DND-41 (cell line): ENCODE measurements around the gene TBX19.

Experiments used
- CTCF ChIP-seq: IDR thresholded peaks from 2 replicates; pipeline ENCODE4 v1.5.1; 2012; ENCODE audit warnings: borderline replicate concordance, low read length, moderate library complexity, mild to moderate bottlenecking; ENCODE audit not compliant: poor library complexity, severe bottlenecking; ENCODE audit errors: extremely low read depth
- EZH2 ChIP-seq: IDR thresholded peaks from 3 replicates; pipeline ENCODE4 v1.6.1; 2012; ENCODE audit warnings: borderline replicate concordance, low read depth, mild to moderate bottlenecking, moderate library complexity, low read length, inconsistent platforms; ENCODE audit not compliant: severe bottlenecking

GRCh38 chr1:168245042-168245441, 35.6 kb upstream of the TBX19 start:
- no peak for TF ChIP-seq CTCF
- TF ChIP-seq EZH2, result no peak
